CD14-positive monocyte (primary cell): ENCODE measurements around the gene EDNRA. TPM values are rescaled to one million over a fixed set of nuclear protein-coding genes. Genes with fewer than 3 reads are reported as not detected.

Experiments
- DNase-seq, 3 donors: peaks; one replicate each; pipeline ENCODE4 v3.0.0-alpha.2; 2011 to 2022
- H2AFZ ChIP-seq: 2 replicates; pipeline ENCODE4 v1.6.0; 2012; ENCODE audit warnings: mild to moderate bottlenecking, low read depth, low read length, inconsistent platforms; ENCODE audit not compliant: insufficient read depth, poor library complexity, severe bottlenecking
- H3K27ac ChIP-seq, 2 donors: 1 replicate in 1 of 2; 2 replicates in 1 of 2; pipeline ENCODE4 v1.5.1; 2012 to 2013; ENCODE audit warnings: low read length in 2 of 2, control low read depth in 1 of 2, inconsistent platforms in 1 of 2, low read depth in 1 of 2, mild to moderate bottlenecking in 1 of 2
- H3K27me3 ChIP-seq, 2 donors: one replicate each; pipeline versions ENCODE4 v1.6.0 to v1.6.1; 2011 to 2013; ENCODE audit warnings: low read length in 2 of 2; ENCODE audit not compliant: control insufficient read depth in 2 of 2, insufficient read depth in 2 of 2
- H3K36me3 ChIP-seq, 2 donors: replicated peaks in 1 of 2; 1 replicate in 1 of 2; 2 replicates in 1 of 2; pipeline versions ENCODE4 v1.5.1 to v1.6.1; 2012 to 2013; ENCODE audit warnings: low read length in 2 of 2, control low read depth in 1 of 2, inconsistent platforms in 1 of 2, mild to moderate bottlenecking in 1 of 2; ENCODE audit not compliant: insufficient read depth in 2 of 2, control insufficient read depth in 1 of 2
- H3K4me1 ChIP-seq, 2 donors: 1 replicate in 1 of 2; 2 replicates in 1 of 2; pipeline versions ENCODE4 v1.5.1 to v1.6.1; 2012 to 2013; ENCODE audit warnings: low read length in 2 of 2, control low read depth in 1 of 2, inconsistent platforms in 1 of 2, mild to moderate bottlenecking in 1 of 2, moderate library complexity in 1 of 2; ENCODE audit not compliant: insufficient read depth in 2 of 2, control insufficient read depth in 1 of 2
- H3K4me2 ChIP-seq: replicated peaks from 2 replicates; pipeline ENCODE3; 2012; ENCODE audit warnings: low read length, moderate library complexity, mild to moderate bottlenecking; ENCODE audit not compliant: poor library complexity, severe bottlenecking; ENCODE audit errors: extremely low read depth
- H3K4me3 ChIP-seq, 3 experiments: fragments of 200-600 bp in 1 of 3; sonication (generic) in 1 of 3; replicated peaks in 1 of 3; 1 replicate in 2 of 3; 2 replicates in 1 of 3; pipeline ENCODE4 v1.5.1; 2011 to 2013; ENCODE audit warnings: low read length in 3 of 3, mild to moderate bottlenecking in 3 of 3, control low read depth in 2 of 3, low read depth in 2 of 3, inconsistent platforms in 1 of 3, moderate library complexity in 1 of 3
- H3K79me2 ChIP-seq: 2 replicates; pipeline ENCODE4 v1.6.0; 2012; ENCODE audit warnings: mild to moderate bottlenecking, control low read depth, inconsistent platforms, low read length, moderate library complexity; ENCODE audit not compliant: insufficient read depth
- H3K9ac ChIP-seq: 2 replicates; pipeline ENCODE4 v1.6.0; 2017; ENCODE audit warnings: low read length, mild to moderate bottlenecking; ENCODE audit not compliant: insufficient read depth, poor library complexity, severe bottlenecking
- H3K9me3 ChIP-seq, 2 donors: replicated peaks in 1 of 2; 1 replicate in 1 of 2; 2 replicates in 1 of 2; pipeline versions ENCODE4 v1.5.1 to v1.6.1; 2012 to 2013; ENCODE audit warnings: low read length in 2 of 2, control low read depth in 1 of 2; ENCODE audit not compliant: control insufficient read depth in 1 of 2, insufficient read depth in 1 of 2
- H4K20me1 ChIP-seq: 2 replicates; pipeline ENCODE4 v1.6.0; 2012; ENCODE audit warnings: mild to moderate bottlenecking, low read length, control low read depth, moderate library complexity; ENCODE audit not compliant: insufficient read depth
- H3K27ac Mint-ChIP-seq, 7 donors: one replicate each; pipeline ENCODE4 v1.8.0; 2020; ENCODE audit warnings: mild to moderate bottlenecking in 7 of 7, mixed read lengths in 7 of 7, moderate library complexity in 6 of 7, inconsistent platforms in 2 of 7
- H3K27me3 Mint-ChIP-seq, 3 donors: one replicate each; pipeline ENCODE4 v1.8.0; 2021 to 2022; ENCODE audit warnings: low read depth in 3 of 3, mild to moderate bottlenecking in 3 of 3, mixed read lengths in 3 of 3, moderate library complexity in 3 of 3, inconsistent platforms in 1 of 3
- H3K36me3 Mint-ChIP-seq, 2 donors: one replicate each; pipeline ENCODE4 v1.8.0; 2020; ENCODE audit warnings: mixed read lengths in 2 of 2, inconsistent platforms in 1 of 2, mild to moderate bottlenecking in 1 of 2
- H3K4me1 Mint-ChIP-seq: one replicate; pipeline ENCODE4 v1.8.0; 2020; ENCODE audit warnings: mild to moderate bottlenecking, mixed read lengths
- H3K4me3 Mint-ChIP-seq, 2 donors: one replicate each; pipeline ENCODE4 v1.8.0; 2020; ENCODE audit warnings: mild to moderate bottlenecking in 2 of 2, mixed read lengths in 2 of 2, moderate library complexity in 1 of 2
- H3K9me3 Mint-ChIP-seq, 7 donors: one replicate each; pipeline ENCODE4 v1.8.0; 2020 to 2022; ENCODE audit warnings: mixed read lengths in 7 of 7, mild to moderate bottlenecking in 6 of 7, moderate library complexity in 6 of 7, inconsistent platforms in 2 of 7
- WGBS: methylation state at CpG from one replicate; pipeline ENCODE4 v1.1.5; 2013; ENCODE audit warnings: missing lambda C conversion rate; ENCODE audit not compliant: insufficient coverage; 5-methylcytosine and 5-hydroxymethylcytosine counted together
- intact Hi-C, 2 donors: fragments of 100-400 bp; cut with micrococcal nuclease; formaldehyde crosslinking; loops; one replicate each; pipeline versions ENCODE4 v1.15.0 to v1.15.1; 2023
- polyA plus RNA-seq, 3 donors: library from polyadenylated mRNA; depleted of rRNA in 1 of 3; unstranded in 2 of 3; stranded (reverse) in 1 of 3; fragments of 300-500 nt in 2 of 3; fragments of >200 nt in 1 of 3; fragmentation: Illumina TruSeq in 2 of 3; gene quantifications; 1 replicate in 2 of 3; 2 replicates in 1 of 3; pipeline ENCODE4 v1.2.3, GENCODE V29; 2012 to 2021
- TF ChIP-seq, protein P1 (sequence below): fragments of 200-600 bp; IDR thresholded peaks from one replicate; pipeline ENCODE4 v1.8.0; 2022; ENCODE audit warnings: antibody characterized with exemption, mild to moderate bottlenecking

The EDNRA gene
- polyA plus RNA-seq, 3 donors = not detected

DNA sequence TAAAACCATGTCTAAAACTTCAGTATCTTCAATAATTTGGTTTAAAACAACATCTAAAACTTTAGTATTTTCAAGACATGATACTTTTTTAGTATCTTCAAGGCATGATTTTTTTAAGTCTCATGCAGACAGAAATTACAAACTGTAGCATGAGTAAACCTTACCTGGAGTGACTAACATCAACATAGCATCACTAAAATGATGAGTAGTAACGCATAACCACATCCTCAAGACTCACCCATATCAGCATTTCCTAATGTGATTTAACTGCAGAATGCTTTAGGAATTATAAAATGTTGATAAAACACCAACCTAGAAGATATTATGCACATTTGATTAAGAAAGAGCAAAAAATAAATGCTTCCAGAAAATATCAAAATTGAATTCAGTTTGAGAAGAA is 19.7 kb upstream of the EDNRA start:
- no peaks in the 10 kb centered on the region for H3K27me3 ChIP-seq
- intact Hi-C loops = no loop called here
- H2AFZ ChIP-seq = no peak overlapping the region
- no peaks in the 10 kb centered on the region for H3K36me3 Mint-ChIP-seq
- no peaks in the 10 kb centered on the region for H3K9me3 ChIP-seq
- no peaks in the 10 kb centered on the region for H3K79me2 ChIP-seq
- no CpG with 5 or more reads among the region's 1 CpG for WGBS
- no peaks in the 10 kb centered on the region for H3K4me1 Mint-ChIP-seq
- H3K27ac Mint-ChIP-seq = no peak overlapping the region
- no peak overlapping the region for H3K9ac ChIP-seq
- no peak overlapping the region for H3K4me3 Mint-ChIP-seq
- TF ChIP-seq, protein P1, sequence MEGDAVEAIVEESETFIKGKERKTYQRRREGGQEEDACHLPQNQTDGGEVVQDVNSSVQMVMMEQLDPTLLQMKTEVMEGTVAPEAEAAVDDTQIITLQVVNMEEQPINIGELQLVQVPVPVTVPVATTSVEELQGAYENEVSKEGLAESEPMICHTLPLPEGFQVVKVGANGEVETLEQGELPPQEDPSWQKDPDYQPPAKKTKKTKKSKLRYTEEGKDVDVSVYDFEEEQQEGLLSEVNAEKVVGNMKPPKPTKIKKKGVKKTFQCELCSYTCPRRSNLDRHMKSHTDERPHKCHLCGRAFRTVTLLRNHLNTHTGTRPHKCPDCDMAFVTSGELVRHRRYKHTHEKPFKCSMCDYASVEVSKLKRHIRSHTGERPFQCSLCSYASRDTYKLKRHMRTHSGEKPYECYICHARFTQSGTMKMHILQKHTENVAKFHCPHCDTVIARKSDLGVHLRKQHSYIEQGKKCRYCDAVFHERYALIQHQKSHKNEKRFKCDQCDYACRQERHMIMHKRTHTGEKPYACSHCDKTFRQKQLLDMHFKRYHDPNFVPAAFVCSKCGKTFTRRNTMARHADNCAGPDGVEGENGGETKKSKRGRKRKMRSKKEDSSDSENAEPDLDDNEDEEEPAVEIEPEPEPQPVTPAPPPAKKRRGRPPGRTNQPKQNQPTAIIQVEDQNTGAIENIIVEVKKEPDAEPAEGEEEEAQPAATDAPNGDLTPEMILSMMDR = no peak
- no peak for DNase-seq
- H3K4me1 ChIP-seq = no peaks in the 10 kb centered on the region
- H3K27me3 Mint-ChIP-seq = no peaks in the 10 kb centered on the region
- H3K36me3 ChIP-seq = no peaks in the 10 kb centered on the region
- no peak overlapping the region for H3K4me2 ChIP-seq
- H3K27ac ChIP-seq = no peak overlapping the region
- no peaks in the 10 kb centered on the region for H4K20me1 ChIP-seq
- H3K9me3 Mint-ChIP-seq = peaks cover 0 to 6% (median 1%) of the 10 kb centered on the region in 7 donors
- no peak overlapping the region for H3K4me3 ChIP-seq

DNA sequence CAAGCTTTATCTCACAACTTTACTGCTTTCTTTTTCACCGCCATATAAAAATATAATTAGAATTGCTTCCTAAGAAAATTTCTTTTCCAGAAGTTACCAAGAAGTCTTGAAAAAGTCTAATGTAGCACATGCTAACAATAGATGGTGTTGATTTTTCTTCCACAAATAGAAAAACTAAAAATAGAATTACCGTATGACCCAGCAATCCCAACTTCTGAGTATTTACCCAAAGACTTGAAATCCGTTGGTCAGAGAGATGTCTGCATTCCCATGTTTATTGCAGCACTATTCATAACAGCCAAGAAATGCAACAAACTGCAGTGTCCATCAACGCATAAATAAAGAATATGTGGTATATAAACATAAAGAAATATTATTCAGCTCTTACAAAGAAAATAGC is 17.8 kb upstream of the EDNRA start:
- no peaks in the 10 kb centered on the region for H4K20me1 ChIP-seq
- no peaks in the 10 kb centered on the region for H3K27me3 Mint-ChIP-seq
- H3K9me3 ChIP-seq = no peaks in the 10 kb centered on the region
- no peak for DNase-seq
- no peak overlapping the region for H3K4me2 ChIP-seq
- WGBS = no CpG with 5 or more reads among the region's 4 CpGs
- no peak overlapping the region for H3K4me3 Mint-ChIP-seq
- H3K36me3 Mint-ChIP-seq = no peaks in the 10 kb centered on the region
- no peaks in the 10 kb centered on the region for H3K4me1 ChIP-seq
- H3K4me3 ChIP-seq = no peak overlapping the region
- no peak overlapping the region for H2AFZ ChIP-seq
- H3K79me2 ChIP-seq = no peaks in the 10 kb centered on the region
- H3K36me3 ChIP-seq = no peaks in the 10 kb centered on the region
- TF ChIP-seq, protein P1 = no peak
- no peak overlapping the region for H3K9ac ChIP-seq
- intact Hi-C loops = no loop called here
- no peaks in the 10 kb centered on the region for H3K4me1 Mint-ChIP-seq
- H3K9me3 Mint-ChIP-seq = peaks cover 0 to 6% (median 1%) of the 10 kb centered on the region in 7 donors
- H3K27me3 ChIP-seq = no peaks in the 10 kb centered on the region
- no peak overlapping the region for H3K27ac Mint-ChIP-seq
- H3K27ac ChIP-seq = no peak overlapping the region
